Smooth muscle cell (in vitro differentiated cells): ENCODE data around the gene PTPRR. TPM values are rescaled to one million over a fixed set of nuclear protein-coding genes. Genes with fewer than 3 reads are reported as not detected.

ENCODE experiments used
- DNase-seq: peaks from one replicate; lab custom pipeline; 2025; ENCODE audit not compliant: unreplicated experiment; lab: John Stamatoyannopoulos, UW
- H2AFZ ChIP-seq: fragments of 200-600 bp; sonication (generic); 2 replicates; pipeline ENCODE4 v1.6.0; 2016; ENCODE audit warnings: antibody characterized with exemption, low read depth, mild to moderate bottlenecking
- H3F3A ChIP-seq: fragments of 200-600 bp; sonication (generic); 2 replicates; pipeline ENCODE4 v1.6.0; 2017; ENCODE audit warnings: antibody characterized with exemption, low read depth
- H3K27ac ChIP-seq: fragments of 200-600 bp; sonication (generic); 2 replicates; pipeline ENCODE4 v1.5.1; 2016; ENCODE audit warnings: low read depth, mild to moderate bottlenecking
- H3K27me3 ChIP-seq: fragments of 200-600 bp; sonication (generic); 2 replicates; pipeline ENCODE4 v1.6.1; 2016; ENCODE audit warnings: low read depth, mild to moderate bottlenecking
- H3K36me3 ChIP-seq: fragments of 200-600 bp; sonication (generic); 2 replicates; pipeline ENCODE4 v1.5.1; 2016; ENCODE audit warnings: low read depth
- H3K4me1 ChIP-seq: fragments of 200-600 bp; sonication (generic); 2 replicates; pipeline ENCODE4 v1.5.1; 2016; ENCODE audit warnings: low read depth
- H3K4me2 ChIP-seq: fragments of 200-600 bp; sonication (generic); 2 replicates; pipeline ENCODE4 v1.6.0; 2016; ENCODE audit warnings: mild to moderate bottlenecking
- H3K4me3 ChIP-seq: fragments of 200-600 bp; sonication (generic); 2 replicates; pipeline ENCODE4 v1.5.1; 2016; ENCODE audit warnings: mild to moderate bottlenecking
- H3K79me2 ChIP-seq: fragments of 200-600 bp; sonication (generic); 2 replicates; pipeline ENCODE4 v1.6.0; 2016; ENCODE audit warnings: low read depth, mild to moderate bottlenecking
- H3K9ac ChIP-seq: fragments of 200-600 bp; sonication (generic); 2 replicates; pipeline ENCODE4 v1.6.0; 2016; ENCODE audit warnings: low read depth
- H3K9me3 ChIP-seq: fragments of 200-600 bp; sonication (generic); replicated peaks from 2 replicates; pipeline ENCODE4 v1.5.1; 2016; ENCODE audit warnings: low read depth
- H4K20me1 ChIP-seq: fragments of 200-600 bp; sonication (generic); 2 replicates; pipeline ENCODE4 v1.6.0; 2016; ENCODE audit warnings: low read depth
- WGBS: methylation state at CpG from one replicate; pipeline ENCODE4 v1.1.7; 2016; ENCODE audit warnings: low lambda C conversion rate; 5-methylcytosine and 5-hydroxymethylcytosine counted together
- polyA plus RNA-seq: library from polyadenylated mRNA; unstranded; fragments of >200 nt; fragmentation: Nextera tagmentation; extraction: Ambion mirVana; gene quantifications from 2 replicates; pipeline ENCODE4 v1.2.1, GENCODE V29; 2016
- total RNA-seq: library from RNA; depleted of rRNA; stranded (reverse); fragments of >200 nt; gene quantifications from 2 replicates; pipeline ENCODE4 v1.2.3, GENCODE V29; 2014
- TF ChIP-seq, protein P1 (sequence below): fragments of 200-600 bp; sonication (generic); IDR thresholded peaks from 2 replicates; pipeline ENCODE4 v1.5.1; 2017; ENCODE audit warnings: borderline replicate concordance, mild to moderate bottlenecking, antibody characterized with exemption; ENCODE audit not compliant: insufficient read depth, poor library complexity, severe bottlenecking

Gene PTPRR
- total and polyA plus RNA-seq, 2 experiments from 2014 or later: 2.8 to 17.8 TPM

DNA sequence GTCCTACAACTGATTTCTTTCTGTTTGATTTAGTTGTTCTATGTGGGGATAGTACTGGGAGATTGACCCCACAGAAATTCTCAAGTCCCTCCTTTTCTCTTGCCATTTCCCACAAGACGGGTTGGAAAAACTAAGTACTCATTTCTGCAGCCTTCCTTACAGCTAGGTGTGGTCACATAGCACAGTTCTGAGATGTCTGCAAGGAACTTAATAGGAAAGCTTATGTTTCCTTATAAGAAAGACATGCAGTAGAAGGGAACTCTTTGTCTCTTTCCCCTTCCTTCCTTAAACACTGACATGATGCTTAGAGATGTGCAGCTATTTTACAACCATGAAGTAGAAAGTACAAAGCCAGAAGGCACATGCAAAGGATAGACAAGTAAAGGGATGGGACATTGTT, 113.7 kb downstream of the PTPRR start:
- no peak overlapping the region for H3K4me2 ChIP-seq
- no peak overlapping the region for H2AFZ ChIP-seq
- no peak overlapping the region for H3K27ac ChIP-seq
- H3K4me1 ChIP-seq: no peaks in the 10 kb centered on the region
- H3K27me3 ChIP-seq: no peaks in the 10 kb centered on the region
- no peaks in the 10 kb centered on the region for H3F3A ChIP-seq
- H3K79me2 ChIP-seq: no peaks in the 10 kb centered on the region
- no peak for DNase-seq
- H3K9me3 ChIP-seq: no peaks in the 10 kb centered on the region
- no peak overlapping the region for H3K4me3 ChIP-seq
- H4K20me1 ChIP-seq: no peaks in the 10 kb centered on the region
- TF ChIP-seq, protein P1, sequence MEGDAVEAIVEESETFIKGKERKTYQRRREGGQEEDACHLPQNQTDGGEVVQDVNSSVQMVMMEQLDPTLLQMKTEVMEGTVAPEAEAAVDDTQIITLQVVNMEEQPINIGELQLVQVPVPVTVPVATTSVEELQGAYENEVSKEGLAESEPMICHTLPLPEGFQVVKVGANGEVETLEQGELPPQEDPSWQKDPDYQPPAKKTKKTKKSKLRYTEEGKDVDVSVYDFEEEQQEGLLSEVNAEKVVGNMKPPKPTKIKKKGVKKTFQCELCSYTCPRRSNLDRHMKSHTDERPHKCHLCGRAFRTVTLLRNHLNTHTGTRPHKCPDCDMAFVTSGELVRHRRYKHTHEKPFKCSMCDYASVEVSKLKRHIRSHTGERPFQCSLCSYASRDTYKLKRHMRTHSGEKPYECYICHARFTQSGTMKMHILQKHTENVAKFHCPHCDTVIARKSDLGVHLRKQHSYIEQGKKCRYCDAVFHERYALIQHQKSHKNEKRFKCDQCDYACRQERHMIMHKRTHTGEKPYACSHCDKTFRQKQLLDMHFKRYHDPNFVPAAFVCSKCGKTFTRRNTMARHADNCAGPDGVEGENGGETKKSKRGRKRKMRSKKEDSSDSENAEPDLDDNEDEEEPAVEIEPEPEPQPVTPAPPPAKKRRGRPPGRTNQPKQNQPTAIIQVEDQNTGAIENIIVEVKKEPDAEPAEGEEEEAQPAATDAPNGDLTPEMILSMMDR: no peak
- no peaks in the 10 kb centered on the region for H3K36me3 ChIP-seq
- WGBS: 84% methylated on average over 1 of the region's 1 CpG
- no peak overlapping the region for H3K9ac ChIP-seq

DNA sequence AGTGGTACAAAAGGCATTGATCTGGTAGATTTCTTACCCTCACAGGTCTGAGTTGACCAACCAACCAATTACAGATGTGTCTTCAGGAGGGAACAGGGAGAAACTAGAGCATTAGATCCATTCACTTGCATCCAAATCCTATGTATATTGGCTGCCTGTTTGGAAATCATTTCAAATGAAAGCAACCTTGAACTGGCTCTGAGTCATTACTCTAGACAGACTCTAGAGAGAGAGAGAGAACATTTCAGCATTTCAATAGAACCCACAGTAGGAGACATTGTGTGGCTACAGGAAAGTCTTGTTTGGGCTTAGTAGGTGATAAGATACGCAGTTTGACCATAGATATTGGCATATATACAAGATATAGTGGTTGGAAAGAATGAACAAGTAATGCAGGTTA, 114.5 kb downstream of the PTPRR start:
- no peaks in the 10 kb centered on the region for H3K4me1 ChIP-seq
- no peaks in the 10 kb centered on the region for H3K9me3 ChIP-seq
- 84% methylated on average over 1 of the region's 1 CpG for WGBS
- no peak overlapping the region for H3K4me3 ChIP-seq
- H3K27ac ChIP-seq: no peak overlapping the region
- no peaks in the 10 kb centered on the region for H3F3A ChIP-seq
- H3K9ac ChIP-seq: no peak overlapping the region
- H2AFZ ChIP-seq: no peak overlapping the region
- no peaks in the 10 kb centered on the region for H3K27me3 ChIP-seq
- TF ChIP-seq, protein P1: no peak
- H3K36me3 ChIP-seq: no peaks in the 10 kb centered on the region
- no peaks in the 10 kb centered on the region for H4K20me1 ChIP-seq
- H3K4me2 ChIP-seq: no peak overlapping the region
- DNase-seq: no peak
- H3K79me2 ChIP-seq: no peaks in the 10 kb centered on the region

DNA sequence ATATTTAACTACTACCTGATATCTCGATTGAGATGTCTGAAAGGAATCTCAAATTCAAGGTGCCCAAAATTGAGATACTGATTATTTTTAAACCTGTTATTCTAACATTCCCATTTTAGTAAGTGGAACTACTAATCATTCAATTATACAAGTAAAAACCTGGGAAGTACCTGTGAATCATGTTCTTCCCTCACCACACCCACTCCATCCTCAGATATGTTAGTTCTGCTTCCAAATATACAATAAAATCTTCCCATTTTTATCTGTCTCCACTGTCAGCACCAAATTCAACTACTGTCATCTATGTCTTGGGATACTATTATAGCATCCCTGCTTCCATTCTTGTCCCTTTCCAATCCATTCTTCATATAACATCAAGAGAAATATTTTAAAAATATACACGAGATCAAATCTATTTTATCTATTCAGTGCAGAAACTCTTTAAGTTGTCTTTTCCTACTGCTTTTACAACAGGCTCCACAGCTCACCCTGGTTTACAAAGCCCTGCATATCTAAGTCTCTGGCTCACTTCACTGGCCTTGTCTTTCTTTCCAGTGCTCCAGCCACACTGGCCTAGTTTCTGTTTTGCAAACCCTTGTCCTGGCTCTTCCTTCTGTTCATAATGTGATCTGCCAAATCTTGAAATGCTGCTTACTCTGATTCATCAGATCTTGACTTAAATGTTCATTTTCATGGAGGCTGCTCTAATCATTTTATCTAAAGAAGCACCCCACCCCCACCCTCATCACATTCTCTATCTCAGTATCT, 122.3 kb downstream of the PTPRR start:
- no peak overlapping the region for H3K4me3 ChIP-seq
- H3K9ac ChIP-seq: no peak overlapping the region
- H3K79me2 ChIP-seq: no peaks in the 10 kb centered on the region
- H3K4me1 ChIP-seq: no peaks in the 10 kb centered on the region
- no peaks in the 10 kb centered on the region for H4K20me1 ChIP-seq
- no peak for DNase-seq
- TF ChIP-seq, protein P1: no peak
- no peaks in the 10 kb centered on the region for H3K27me3 ChIP-seq
- H2AFZ ChIP-seq: no peak overlapping the region
- H3K27ac ChIP-seq: no peak overlapping the region
- no peak overlapping the region for H3K4me2 ChIP-seq
- 79% methylated on average over 2 of the region's 2 CpGs for WGBS
- H3F3A ChIP-seq: no peaks in the 10 kb centered on the region
- H3K9me3 ChIP-seq: no peaks in the 10 kb centered on the region
- no peaks in the 10 kb centered on the region for H3K36me3 ChIP-seq

DNA sequence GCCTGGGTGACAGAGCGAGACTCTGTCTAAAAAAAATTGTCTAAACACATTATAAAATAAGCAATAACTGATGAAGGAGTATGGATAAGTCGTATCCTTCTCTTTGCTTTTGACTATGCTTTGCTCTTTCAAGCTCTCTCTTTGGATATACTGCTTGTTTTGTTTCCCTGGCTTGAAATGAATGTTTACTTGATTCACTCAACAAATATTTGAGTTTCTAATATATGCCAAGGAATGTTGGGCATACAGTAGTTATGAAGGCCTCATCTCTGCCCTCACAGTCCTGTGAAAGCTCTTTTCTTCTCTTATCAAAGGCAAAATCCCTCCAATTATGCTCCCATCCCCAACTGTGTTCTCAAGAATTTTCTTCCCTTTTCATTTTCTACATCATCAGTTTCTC, 123.5 kb downstream of the PTPRR start:
- DNase-seq: no peak
- no peaks in the 10 kb centered on the region for H3K36me3 ChIP-seq
- no peaks in the 10 kb centered on the region for H3K79me2 ChIP-seq
- WGBS: 94% methylated on average over 2 of the region's 2 CpGs
- no peak overlapping the region for H3K4me2 ChIP-seq
- TF ChIP-seq, protein P1: no peak
- no peaks in the 10 kb centered on the region for H3K27me3 ChIP-seq
- H3K4me1 ChIP-seq: no peaks in the 10 kb centered on the region
- H3K27ac ChIP-seq: no peak overlapping the region
- no peaks in the 10 kb centered on the region for H3F3A ChIP-seq
- no peak overlapping the region for H3K9ac ChIP-seq
- no peaks in the 10 kb centered on the region for H3K9me3 ChIP-seq
- no peaks in the 10 kb centered on the region for H4K20me1 ChIP-seq
- H3K4me3 ChIP-seq: no peak overlapping the region
- no peak overlapping the region for H2AFZ ChIP-seq
